ENCODE results near the gene IGF1R.
A peak's percentile ranks its signal among the peaks of the same experiment; 100 is the strongest.

Gene IGF1R

DNA sequence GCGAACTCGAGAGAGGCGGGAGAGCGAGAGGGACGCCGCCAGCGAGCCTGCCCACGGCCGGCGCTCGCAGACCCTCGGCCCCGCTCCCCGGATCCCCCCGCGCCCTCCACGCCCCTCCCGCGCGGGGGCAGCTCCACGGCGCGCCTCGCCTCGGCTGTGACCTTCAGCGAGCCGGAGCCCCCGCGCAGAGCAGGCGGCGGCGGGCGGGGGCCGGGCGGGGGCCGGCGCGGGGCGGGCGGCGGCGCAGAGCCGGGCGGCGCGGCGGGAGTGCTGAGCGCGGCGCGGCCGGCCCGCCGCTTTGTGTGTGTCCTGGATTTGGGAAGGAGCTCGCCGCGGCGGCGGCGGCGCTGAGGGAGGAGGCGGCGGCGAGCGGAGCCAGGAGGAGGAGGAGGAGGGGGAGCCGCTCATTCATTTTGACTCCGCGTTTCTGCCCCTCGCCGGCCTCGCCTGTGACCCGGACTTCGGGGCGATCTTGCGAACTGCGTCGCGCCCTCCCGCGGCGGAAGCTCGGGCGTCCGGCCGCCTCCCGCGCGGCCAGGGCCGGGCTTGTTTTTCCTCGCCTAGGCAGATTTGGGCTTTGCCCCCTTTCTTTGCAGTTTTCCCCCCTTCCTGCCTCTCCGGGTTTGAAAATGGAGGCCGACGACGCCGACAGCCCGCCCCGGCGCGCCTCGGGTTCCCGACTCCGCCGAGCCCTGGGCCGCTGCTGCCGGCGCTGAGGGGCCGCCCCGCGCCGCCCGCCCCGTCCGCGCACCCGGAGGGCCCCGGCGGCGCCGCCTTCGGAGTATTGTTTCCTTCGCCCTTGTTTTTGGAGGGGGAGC lies 524 bp downstream of the IGF1R start:
- DNase-seq (ENCODE audit: low read depth), result no peak

DNA sequence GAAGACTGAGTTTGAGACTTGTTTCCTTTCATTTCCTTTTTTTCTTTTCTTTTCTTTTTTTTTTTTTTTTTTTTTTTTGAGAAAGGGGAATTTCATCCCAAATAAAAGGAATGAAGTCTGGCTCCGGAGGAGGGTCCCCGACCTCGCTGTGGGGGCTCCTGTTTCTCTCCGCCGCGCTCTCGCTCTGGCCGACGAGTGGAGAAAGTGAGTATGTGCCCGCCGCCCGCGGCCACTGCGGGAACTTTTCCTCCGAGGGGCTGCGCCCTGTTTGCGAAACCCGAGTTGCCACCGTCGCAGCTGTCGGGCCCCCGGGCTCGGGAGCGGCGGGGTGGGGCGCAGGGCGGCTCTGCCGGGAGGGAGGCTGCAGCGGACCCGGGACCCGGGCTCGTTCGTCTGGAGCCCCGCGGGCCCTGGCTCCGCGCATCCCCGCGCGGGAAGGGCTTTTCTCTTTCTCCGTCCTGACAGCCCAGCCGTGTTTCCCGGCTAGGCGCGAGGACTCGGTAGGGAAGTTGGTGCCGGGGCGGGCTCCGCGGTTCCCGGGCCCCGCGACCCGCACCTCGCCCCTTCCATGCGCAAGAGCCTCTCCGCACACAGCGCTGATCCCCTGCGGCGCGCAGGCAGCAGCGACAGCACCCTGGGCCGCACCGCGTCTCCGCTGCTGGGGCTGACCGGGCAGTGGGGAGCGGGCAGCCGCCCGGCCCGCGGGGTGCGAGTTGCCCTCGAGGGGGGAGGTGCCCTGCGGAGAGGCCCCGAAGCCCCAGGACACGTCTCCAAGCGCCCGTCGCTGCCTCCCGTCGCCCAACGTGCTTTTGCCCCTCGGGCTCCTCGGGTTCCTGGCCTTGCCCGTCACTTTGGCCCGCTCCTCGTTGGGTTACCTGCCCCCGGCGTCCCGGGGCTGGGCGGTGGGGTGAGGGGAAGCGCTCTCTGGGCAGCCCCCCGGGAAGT lies 1.4 kb downstream of the IGF1R start:
- no peak for DNase-seq (ENCODE audit: low read depth)

DNA sequence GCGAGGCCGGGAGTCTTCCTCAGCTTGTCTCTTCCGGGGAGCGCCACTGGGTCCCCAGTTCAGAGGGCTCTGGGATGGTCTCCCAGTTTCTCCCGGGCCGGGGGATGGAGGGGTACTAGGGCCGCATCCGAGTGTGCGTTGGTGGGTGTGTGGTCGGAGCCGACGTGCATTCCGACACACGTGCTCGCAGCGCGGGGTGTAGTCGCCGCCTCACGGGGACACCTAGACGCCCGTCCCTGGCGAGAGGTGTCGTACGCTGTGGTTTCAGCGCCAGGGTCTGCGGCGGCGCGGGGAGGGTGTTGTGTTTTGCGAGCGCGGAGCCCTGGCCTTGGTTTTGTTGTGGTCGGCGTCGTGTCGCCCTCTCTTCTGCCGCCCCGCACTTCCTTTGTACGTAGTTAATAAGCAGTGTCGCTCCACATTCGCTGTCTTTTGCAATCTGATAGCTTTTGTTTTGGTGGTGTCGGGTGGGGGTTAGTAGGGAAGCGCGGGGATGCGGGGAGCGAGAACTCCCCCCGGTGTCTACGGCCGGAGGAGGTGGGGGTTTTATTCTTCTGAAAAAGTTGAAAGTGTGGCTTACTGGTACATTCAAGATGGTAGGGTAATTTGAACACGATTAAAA lies 2.2 kb downstream of the IGF1R start:
- DNase-seq (ENCODE audit: low read depth), result no peak

DNA sequence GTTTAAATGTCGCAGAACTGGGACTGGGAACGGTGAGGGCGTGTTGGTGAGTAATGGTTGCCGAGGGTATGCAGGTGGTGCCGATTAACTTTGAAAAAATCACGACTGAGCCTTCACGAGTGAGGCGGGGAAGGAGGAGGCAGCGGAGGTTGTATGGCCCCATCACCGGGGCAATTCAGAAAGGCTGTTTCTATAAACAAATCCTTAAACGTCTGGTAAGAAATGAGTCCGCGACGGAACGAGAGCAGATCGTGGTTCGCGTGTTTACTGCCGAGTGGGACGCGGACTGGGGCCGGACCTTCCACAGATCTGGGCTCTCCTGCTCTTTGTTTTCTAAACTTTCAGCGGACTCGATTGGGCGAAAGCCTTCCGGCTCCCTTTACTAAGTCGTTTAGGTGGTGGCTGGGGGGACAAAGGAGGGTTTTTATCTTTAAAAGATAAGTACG lies 2.7 kb downstream of the IGF1R start:
- no peak for DNase-seq (ENCODE audit: low read depth)

DNA sequence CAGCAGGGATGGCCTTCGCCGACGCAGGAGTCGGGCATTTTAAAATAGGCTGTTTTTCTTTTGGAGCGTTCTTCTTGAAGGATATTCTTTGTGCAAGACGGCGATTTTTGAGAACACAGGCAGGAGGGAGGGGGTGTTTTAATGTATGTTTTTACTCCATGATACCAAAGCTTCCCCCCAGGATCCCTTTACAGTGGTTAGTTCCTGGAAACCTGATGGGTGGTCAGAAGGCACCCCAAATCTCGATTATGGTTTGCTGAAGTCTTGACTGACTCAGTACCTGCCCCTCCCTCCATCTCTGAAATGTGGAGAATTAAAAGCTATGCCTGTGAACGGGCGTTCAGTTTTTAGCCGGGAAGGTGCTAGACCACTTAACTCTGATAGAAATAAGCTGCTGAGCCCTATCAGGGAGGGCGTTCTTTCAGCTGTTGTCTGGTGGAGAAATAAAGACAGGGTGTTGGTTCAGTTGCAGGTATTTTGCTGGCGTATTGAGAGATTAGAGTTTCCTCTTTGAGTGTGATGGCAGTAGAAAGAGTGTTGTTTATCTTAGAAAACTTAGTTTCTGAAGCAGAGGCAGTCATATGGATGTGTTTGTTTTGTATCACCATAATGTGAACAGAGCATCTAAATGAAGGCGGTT lies 3.4 kb downstream of the IGF1R start:
- no peak for DNase-seq (ENCODE audit: low read depth)

DNA sequence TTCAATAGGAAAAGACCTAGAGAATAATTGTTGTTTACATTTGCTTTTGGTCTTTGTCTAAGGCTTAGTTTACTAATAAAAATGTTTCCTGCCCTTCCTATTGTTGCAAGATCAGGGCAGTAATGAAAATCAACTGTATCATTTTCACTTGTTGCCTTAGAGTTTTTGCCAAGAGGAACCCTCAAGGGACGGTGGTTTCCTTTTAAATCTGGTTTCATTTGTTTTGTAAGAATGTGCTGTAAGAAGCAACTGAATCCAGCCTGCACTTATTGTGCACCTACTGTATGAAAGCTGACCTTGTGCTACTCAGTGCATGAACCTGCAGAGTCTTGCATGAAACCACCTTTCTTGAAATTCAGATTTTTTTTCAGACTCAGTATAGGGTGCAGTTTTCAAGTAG lies 5.3 kb downstream of the IGF1R start:
- DNase-seq (ENCODE audit: low read depth), result peak; percentile 57

DNA sequence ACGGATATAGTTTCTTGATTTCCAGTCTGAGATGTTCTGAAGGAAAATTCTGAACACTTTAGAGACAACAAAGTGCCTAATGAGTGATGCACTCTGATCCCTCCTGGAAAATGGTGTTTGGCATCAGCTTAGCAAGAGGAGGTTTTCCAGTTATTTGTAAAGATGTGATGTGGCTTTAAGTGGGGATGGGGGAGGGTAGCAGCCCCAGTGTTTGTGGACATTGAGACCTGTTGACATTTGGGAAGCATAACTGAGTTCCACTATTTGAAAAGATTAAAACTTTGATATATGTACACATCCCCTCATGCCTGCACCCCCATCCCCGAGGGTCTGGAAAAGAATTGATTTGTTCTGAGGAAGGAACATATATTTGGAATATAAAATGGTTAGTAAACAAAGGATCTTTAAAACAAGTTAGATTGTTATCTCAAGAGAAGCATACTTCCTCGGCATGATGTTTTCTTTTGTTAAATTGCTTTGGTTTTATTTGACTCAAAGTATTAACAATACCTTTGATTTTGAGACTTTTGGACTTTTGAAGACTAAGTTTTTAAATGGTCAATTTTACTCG lies 6.5 kb downstream of the IGF1R start:
- DNase-seq (ENCODE audit: low read depth), result no peak

DNA sequence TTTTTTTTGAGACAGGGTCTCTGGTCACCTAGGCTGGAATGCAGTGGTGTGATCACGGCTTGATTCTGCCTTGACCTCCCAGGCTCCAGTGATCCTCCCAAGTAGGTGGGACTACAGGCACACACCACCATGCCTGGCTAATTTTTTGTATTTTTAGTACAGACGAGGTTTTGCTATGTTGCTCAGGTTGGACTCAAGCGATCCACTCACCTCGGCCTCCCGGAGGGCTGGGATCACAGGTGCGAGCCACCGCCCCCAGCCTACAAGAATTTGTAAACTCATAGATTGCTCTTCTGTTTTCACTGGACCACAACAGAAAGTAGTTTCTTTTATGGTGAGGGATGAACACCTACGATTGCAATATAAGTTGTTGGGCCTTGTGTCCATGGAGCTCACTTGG lies 7.4 kb downstream of the IGF1R start:
- no peak for DNase-seq (ENCODE audit: low read depth)

DNA sequence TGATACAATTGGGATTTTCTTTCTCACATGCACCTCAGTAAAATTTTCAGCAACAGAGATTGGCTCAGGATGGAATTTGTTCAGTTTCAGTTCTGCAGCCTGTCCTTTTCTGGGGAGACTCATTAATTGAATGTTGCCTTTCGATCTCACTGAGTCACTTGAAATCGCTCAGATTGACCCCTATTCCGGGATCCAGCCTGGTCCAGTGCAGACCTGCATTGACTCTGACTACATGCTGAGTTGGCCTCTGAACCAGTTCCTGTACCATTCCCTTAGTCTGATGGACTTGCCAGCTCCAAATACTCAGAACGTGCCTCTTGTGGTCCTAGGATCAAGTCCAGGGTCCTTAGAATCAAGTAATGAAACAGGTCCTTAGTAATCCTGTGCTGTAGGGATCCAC lies 9.4 kb downstream of the IGF1R start:
- no peak for DNase-seq (ENCODE audit: low read depth)

DNA sequence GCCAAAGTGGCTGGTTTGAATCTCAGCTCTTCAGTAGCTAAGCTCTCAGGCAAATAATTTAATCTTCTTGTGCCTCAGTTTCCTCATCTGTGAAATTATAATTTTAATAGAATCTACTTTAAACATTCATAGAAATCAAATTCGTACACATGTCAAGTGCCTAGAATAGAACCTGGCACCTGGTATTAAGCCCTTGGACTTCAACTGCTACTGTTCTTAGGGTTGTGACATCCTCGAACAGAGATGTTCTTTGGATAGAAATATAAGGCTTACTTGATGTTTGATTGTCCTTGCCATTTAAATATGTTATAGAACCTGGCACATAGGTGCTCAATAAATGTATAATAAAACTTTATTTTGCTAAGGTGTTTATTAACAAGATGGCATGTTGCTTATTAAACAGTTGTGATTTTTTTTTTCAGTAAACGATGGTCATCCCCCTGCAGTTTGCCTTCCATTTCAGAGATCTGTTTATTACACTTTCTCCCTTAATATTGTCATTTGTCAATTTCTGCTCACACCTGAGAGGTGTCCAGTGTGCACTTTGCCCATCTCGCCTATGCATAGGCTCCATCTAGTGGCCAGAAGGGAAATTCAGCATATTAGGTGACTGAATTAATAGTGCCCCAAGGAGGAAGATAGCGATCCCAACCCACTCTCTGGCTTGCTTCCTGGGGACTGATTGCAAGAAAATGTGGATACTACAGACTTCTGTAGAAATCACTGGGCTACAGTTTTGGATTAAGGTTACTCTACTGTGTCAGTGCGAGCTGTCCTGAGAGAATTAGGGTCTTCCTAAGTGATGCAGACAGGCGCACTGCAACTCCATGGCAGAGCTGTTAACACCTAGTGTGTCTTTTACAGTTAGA lies 10.7 kb downstream of the IGF1R start:
- peak; percentile 43 for DNase-seq (ENCODE audit: low read depth)

DNA sequence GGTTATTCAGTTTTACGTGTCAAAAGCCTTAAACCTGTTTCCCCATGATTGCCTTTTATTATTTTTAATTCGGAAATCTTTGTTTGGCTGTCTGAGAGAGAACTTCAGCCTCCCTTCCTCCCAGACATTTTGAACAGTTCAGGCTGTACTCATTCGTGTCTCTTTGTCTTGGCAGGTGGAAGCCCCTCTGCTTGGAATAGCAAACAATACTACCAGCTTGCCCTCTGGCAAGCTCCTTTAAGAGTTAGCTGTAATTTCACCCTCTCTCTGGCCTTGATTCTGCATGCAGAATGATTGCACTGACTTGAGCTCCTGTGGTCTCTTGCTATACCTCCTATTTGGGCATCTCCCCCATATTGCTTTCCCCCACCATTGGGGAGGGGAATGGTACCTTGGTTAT lies 11.7 kb downstream of the IGF1R start:
- DNase-seq (ENCODE audit: low read depth), result no peak

DNA sequence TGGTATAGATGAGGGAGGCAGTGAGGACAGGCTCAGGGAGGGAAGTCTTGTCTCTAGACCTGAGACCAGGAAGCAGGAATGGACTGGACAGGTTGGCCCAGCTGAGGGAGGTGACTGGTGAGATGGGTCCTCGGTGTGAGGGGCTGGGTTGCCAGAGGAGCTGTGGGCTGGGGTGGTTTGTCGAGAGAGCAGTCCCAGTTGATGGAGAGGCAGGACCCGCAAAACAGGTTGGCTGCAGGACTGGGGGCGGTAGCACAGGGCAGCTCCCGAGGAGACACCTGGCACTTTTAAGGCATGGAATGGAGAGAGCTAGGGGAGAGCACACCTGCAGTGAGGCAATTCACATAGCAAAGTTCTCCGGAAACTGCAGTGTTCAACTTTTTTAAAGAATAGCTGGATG lies 14.7 kb downstream of the IGF1R start:
- no peak for DNase-seq (ENCODE audit: low read depth)

DNA sequence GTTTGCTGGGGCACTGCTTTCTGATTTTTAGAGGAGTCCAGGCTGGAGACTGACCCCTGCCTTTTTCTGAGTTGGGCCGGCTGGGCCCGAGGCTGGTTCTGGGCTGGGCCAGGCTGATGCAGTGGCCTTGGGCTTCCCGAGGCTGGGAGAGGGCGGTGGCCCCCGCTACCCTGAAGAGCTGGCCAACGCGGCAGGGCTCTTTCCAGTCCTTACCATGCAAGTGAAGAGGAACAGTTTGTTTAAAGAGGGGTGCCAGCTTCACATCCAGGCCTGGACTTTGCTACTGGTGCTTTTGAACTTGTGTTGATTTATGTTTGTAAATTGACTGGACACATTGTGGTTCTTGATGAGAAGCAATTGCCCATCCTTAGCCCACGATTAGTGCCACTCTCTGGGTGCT lies 15.3 kb downstream of the IGF1R start:
- DNase-seq (ENCODE audit: low read depth), result no peak

DNA sequence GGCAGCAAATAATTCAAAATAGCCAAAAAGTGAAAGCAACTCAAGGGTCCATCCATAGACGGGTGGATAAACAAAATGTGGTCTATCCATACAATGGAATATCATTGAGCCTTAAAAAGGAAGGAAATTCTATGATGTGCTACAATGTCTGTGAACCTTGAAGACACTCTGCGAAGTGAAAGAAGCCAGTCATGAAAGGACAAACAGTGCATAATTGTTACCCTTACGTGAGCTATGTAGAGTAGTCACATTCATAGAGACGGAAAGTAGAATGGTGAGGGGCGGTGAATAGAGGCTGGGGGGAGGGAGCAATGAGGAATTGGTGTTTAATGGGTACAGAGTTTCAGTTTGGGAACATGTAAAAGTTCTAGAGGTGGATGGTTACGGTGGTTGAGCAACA lies 18.1 kb downstream of the IGF1R start:
- no peak for DNase-seq (ENCODE audit: low read depth)

DNA sequence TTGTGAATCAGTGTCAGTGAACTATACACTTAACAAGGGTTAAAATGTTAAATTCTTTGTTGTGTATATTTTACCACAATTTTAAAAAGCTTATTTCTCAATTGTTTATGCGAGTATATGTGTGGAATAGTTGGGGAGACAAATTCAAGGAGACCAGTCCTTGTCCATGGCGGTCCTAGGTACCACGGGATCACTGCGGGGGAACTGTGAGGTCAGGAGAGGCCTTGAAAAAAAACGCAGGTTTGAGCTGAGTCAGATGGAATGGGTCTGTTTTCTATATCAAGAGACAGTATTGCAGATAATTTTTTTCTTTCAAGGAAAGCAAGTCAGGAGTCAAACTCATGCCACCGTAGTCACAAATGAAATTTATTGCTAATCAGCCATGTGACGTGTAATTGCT lies 18.5 kb downstream of the IGF1R start:
- no peak for DNase-seq (ENCODE audit: low read depth)

DNA sequence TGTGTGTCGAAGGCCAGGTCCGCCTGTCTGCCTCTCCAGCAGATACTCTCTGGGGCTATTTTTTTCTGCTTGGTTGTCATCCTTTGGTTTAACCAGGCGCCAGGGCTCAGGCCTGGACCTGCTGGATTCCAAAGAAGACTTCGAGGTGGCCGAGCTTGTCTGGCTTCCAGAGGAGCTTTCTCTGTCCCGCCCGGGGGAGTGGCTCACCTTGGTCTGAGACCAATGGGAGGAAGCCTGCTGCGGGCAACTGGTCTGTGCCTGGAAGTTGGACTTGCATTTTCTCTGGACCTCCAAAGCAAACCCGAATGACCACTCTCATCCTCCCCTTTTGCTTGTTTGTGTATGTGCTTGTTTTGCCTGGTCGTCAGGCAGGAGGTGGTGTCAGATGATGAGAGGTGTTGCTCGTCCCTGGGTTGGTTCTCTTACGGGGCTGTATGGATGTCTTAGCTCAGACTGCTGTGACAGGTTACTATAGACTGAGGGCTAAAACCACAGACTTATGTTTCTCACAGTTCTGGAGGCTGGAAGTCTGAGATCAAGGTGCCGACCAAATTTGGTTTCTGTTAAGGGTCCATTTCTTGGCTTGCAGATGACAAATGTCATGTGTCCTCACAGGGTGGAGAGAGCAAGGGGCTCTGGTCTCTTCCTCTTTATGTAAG lies 19.3 kb downstream of the IGF1R start:
- DNase-seq (ENCODE audit: low read depth), result no peak

DNA sequence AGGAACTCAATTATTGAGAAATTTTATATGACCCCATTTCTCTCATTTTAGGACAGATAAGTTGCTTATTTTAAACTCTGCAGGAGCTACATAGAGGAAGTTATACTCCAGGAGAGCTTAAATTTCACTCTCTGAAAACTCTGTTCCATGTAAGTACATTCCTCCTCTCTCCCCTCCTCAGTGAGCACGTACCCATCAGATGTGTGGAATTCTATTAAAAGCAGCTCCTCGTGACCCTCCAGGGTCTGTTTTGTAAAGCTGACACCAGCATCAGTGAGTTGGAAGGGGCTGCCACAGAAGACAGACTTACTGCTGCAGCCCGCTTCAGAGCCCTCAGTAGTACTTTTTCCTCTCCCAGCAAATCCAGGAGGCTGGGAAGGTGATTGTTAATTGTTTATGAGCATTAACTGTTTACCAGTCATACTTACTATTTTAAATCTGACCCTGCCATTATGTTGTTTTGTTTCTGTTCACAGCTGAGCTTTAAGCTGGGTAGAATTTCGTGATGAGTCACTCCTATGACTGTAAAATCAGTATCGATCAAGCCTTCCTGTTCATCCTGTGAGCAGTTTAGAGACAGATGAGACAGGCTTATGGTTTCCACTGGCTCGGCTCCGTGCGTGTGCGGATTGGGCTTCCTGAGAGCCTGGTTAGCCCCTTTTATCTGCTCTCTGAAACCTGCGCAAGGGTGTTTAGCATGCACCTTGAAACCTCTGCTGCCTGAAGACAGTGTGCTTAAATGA lies 20.4 kb downstream of the IGF1R start:
- DNase-seq (ENCODE audit: low read depth), result no peak

DNA sequence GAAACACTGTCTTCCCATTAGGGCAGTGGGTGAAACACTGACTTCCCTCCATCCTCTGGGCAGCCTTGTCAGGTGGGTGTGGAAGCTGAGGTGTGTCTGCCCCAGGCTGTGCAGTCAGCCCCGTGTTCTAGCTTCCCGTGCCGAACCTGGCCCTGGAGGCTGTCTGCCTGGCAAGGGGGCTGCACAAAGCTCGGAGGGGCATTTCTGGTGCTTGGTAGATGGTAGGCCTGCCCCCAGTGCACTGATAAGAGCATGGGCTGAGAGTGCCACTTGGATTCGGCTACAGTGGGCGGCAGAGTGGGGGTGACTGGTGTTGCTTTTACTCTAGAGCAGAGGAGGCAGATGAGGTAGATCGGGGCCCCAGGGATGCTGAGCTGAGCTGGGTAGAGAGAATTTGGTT lies 21.3 kb downstream of the IGF1R start:
- DNase-seq (ENCODE audit: low read depth), result no peak
